Natural killer cell (primary cell): ENCODE data around the gene TUBB. TPM values are rescaled to one million over a fixed set of nuclear protein-coding genes. Genes with fewer than 3 reads are reported as not detected.
A peak's percentile ranks its signal among the peaks of the same experiment; 100 is the strongest.

Experiments used
- ATAC-seq, 3 donors: fragments of 150-1000 bp in 2 of 3; fragments of 200-7000 bp in 1 of 3; cut with Tn5 transposase; 1 replicate in 1 of 3; 2 replicates in 2 of 3; pipeline ENCODE4 v1.10.0; 2021; ENCODE audit warnings: mild to moderate bottlenecking in 2 of 3, moderate library complexity in 2 of 3
- DNase-seq, 2 donors: peaks; one replicate each; pipeline versions ENCODE4 v3.0.0 to v3.0.0-alpha.2; 2013 to 2021; ENCODE audit warnings: mixed read lengths in 1 of 2
- H3K27ac ChIP-seq: one replicate; pipeline ENCODE4 v1.5.1; 2013; ENCODE audit warnings: mild to moderate bottlenecking, low read length
- H3K27me3 ChIP-seq: one replicate; pipeline ENCODE4 v1.6.1; 2013; ENCODE audit warnings: low read length; ENCODE audit not compliant: control insufficient read depth, insufficient read depth
- H3K36me3 ChIP-seq: one replicate; pipeline ENCODE4 v1.6.1; 2013; ENCODE audit warnings: low read length; ENCODE audit not compliant: control insufficient read depth, insufficient read depth
- H3K4me1 ChIP-seq: one replicate; pipeline ENCODE4 v1.6.1; 2013; ENCODE audit warnings: low read length; ENCODE audit not compliant: control insufficient read depth, insufficient read depth
- H3K4me3 ChIP-seq: one replicate; pipeline ENCODE4 v1.5.1; 2013; ENCODE audit warnings: low read length
- H3K9me3 ChIP-seq: one replicate; pipeline ENCODE4 v1.6.1; 2013; ENCODE audit warnings: low read length; ENCODE audit not compliant: control insufficient read depth, insufficient read depth
- H3K27ac Mint-ChIP-seq, 2 donors: one replicate each; pipeline ENCODE4 v1.8.0; 2022; ENCODE audit warnings: mild to moderate bottlenecking in 2 of 2, mixed read lengths in 2 of 2, moderate library complexity in 1 of 2
- H3K27me3 Mint-ChIP-seq, 2 donors: one replicate each; pipeline ENCODE4 v1.8.0; 2022; ENCODE audit warnings: low read depth in 2 of 2, mixed read lengths in 2 of 2
- H3K36me3 Mint-ChIP-seq: one replicate; pipeline ENCODE4 v1.8.0; 2022; ENCODE audit warnings: mixed read lengths
- H3K4me1 Mint-ChIP-seq, 2 donors: one replicate each; pipeline ENCODE4 v1.8.0; 2022; ENCODE audit warnings: mixed read lengths in 2 of 2
- H3K4me3 Mint-ChIP-seq: one replicate; pipeline ENCODE4 v1.8.0; 2022; ENCODE audit warnings: mild to moderate bottlenecking, moderate library complexity, mixed read lengths
- H3K9me3 Mint-ChIP-seq, 2 donors: one replicate each; pipeline ENCODE4 v1.8.0; 2022; ENCODE audit warnings: mixed read lengths in 2 of 2
- CTCF ChIP-seq: fragments of 200-600 bp; IDR thresholded peaks from one replicate; pipeline ENCODE4 v1.8.0; 2022; ENCODE audit warnings: antibody characterized with exemption
- WGBS: methylation state at CpG from one replicate; pipeline ENCODE4 v1.1.7; 2013; ENCODE audit warnings: missing lambda C conversion rate; ENCODE audit not compliant: insufficient coverage; 5-methylcytosine and 5-hydroxymethylcytosine counted together
- intact Hi-C: fragments of 100-400 bp; cut with micrococcal nuclease; formaldehyde crosslinking; loops from one replicate; pipeline ENCODE4 v1.14.2; 2022
- total RNA-seq, 4 donors: library from RNA; stranded (reverse); fragments of 120-200 nt in 1 of 4; gene quantifications; one replicate each; pipeline versions ENCODE4 v1.2.3 to v1.2.4, GENCODE V29; 2013 to 2022

The TUBB gene
- total RNA-seq, 3 donors from 2014 or later (not counting 1 experiment from before 2014, with no cell fraction given): 121 to 168 (median 127) TPM

GRCh38 chr6:30683980-30684338 lies 36.2 kb upstream of the TUBB start:
- Mint-ChIP-seq H3K27me3 (no peaks in the 10 kb centered on the region), H3K4me3 (peak overlapping the region; percentile 96), H3K27ac (peak overlapping the region; percentile 91 to 98), H3K36me3 (peaks cover 13% of the 10 kb centered on the region), H3K4me1 (peaks cover 62 to 92% of the 10 kb centered on the region in 2 donors), H3K9me3 (no peaks in the 10 kb centered on the region)
- Histone ChIP-seq H3K36me3 (peaks cover 14% of the 10 kb centered on the region), H3K4me3 (peak overlapping the region; percentile 96), H3K27me3 (no peaks in the 10 kb centered on the region), H3K9me3 (no peaks in the 10 kb centered on the region), H3K27ac (peak overlapping the region; percentile 84), H3K4me1 (peaks cover 76% of the 10 kb centered on the region)
- intact Hi-C loops: loop anchor here (5.0 kb wide), 1 partner anchor 193 kb away; no protein-coding TSS in a partner anchor
- TF ChIP-seq CTCF: no peak
- no peak for DNase-seq
- WGBS: 0% methylated on average over 2 of the region's 2 CpGs
- no peak for ATAC-seq

- Mint-ChIP-seq H3K36me3 (peaks cover 13% of the 10 kb centered on the region), H3K4me3 (peak overlapping the region; percentile 96), H3K27me3 (no peaks in the 10 kb centered on the region), H3K9me3 (no peaks in the 10 kb centered on the region), H3K27ac (peak overlapping the region; percentile 91 to 98), H3K4me1 (peaks cover 62 to 92% of the 10 kb centered on the region in 2 donors)
- Histone ChIP-seq H3K36me3 (peaks cover 10% of the 10 kb centered on the region), H3K4me3 (peak overlapping the region; percentile 96), H3K27me3 (no peaks in the 10 kb centered on the region), H3K4me1 (peaks cover 76% of the 10 kb centered on the region), H3K9me3 (no peaks in the 10 kb centered on the region), H3K27ac (peak overlapping the region; percentile 96)
- intact Hi-C loops: loop anchor here (5.0 kb wide), 1 partner anchor 193 kb away; no protein-coding TSS in a partner anchor
- ATAC-seq (peak in 1 of 3 donors; percentile 6), DNase-seq (peak; percentile 38 to 68)
- TF ChIP-seq CTCF: no peak
- 1% methylated on average over 17 of the region's 21 CpGs for WGBS
Observed at GRCh38 chr6:30684386-30685156, 35.6 kb upstream of the TUBB start.

GRCh38 chr6:30685157-30686008 lies 34.8 kb upstream of the TUBB start:
- peak overlapping the region; percentile 96 for H3K4me3 ChIP-seq
- no peak for TF ChIP-seq CTCF
- H3K36me3 ChIP-seq: peaks cover 2% of the 10 kb centered on the region
- H3K4me1 Mint-ChIP-seq: peaks cover 65 to 92% of the 10 kb centered on the region in 2 donors
- DNase-seq (peak in 1 of 2 donors; percentile 54), ATAC-seq (no peak)
- no peaks in the 10 kb centered on the region for H3K9me3 ChIP-seq
- H3K27me3 Mint-ChIP-seq: no peaks in the 10 kb centered on the region
- peak overlapping the region; percentile 96 for H3K4me3 Mint-ChIP-seq
- intact Hi-C loops: loop anchor here (2.0 kb wide), 1 partner anchor 39 kb away; the partner anchor contains the start of gene C6orf136
- no peaks in the 10 kb centered on the region for H3K9me3 Mint-ChIP-seq
- H3K36me3 Mint-ChIP-seq: peaks cover 13% of the 10 kb centered on the region
- H3K27ac Mint-ChIP-seq: peak overlapping the region; percentile 91 to 98
- peaks cover 76% of the 10 kb centered on the region for H3K4me1 ChIP-seq
- H3K27ac ChIP-seq: peak overlapping the region; percentile 96
- WGBS: 7% methylated on average over 29 of the region's 29 CpGs
- no peaks in the 10 kb centered on the region for H3K27me3 ChIP-seq
